HFF-Myc (cell line): ENCODE results near the gene IL1RAPL2.

Experiments
- DNase-seq: peaks from one replicate; pipeline ENCODE4 v3.0.0-alpha.2; 2011; ENCODE audit warnings: low read depth; ENCODE audit errors: extremely low read depth
- H3K4me3 ChIP-seq: replicated peaks from 2 replicates; pipeline ENCODE4 v1.5.1; 2011; ENCODE audit warnings: low read depth, mild to moderate bottlenecking, control low read depth, low read length
- CTCF ChIP-seq: IDR thresholded peaks from 2 replicates; pipeline ENCODE4 v1.5.1; 2012; ENCODE audit warnings: mild to moderate bottlenecking, low read depth, low read length, control low read depth; ENCODE audit errors: missing control alignments

IL1RAPL2 gene

GRCh38 chrX:104749951-104750610 is 184.1 kb downstream of the IL1RAPL2 start:
- no peak overlapping the region for H3K4me3 ChIP-seq
- no peak for TF ChIP-seq CTCF
- no peak for DNase-seq

DNA sequence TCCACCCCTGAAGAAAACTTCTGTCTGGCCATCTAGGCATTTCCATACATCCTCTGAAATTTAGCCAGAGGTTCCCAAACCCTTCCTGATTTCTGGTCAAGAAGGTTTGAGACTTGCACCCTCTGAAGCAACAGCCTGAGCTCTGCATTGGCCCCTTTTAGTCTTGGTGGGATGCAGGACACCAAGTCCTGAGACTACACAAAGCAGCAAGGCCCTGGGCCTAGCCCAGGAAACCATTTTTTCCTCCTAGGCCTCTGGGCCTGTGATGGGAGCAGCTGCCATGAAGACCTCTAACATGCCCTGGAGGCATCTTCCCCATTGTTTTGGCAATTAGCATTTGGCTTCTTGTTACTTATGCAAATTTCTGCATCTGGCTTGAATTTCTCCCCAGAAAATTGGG is 196.6 kb downstream of the IL1RAPL2 start:
- H3K4me3 ChIP-seq, result no peak overlapping the region
- TF ChIP-seq CTCF, result no peak
- DNase-seq, result no peak

- TF ChIP-seq CTCF, result no peak
- DNase-seq, result no peak
- no peak overlapping the region for H3K4me3 ChIP-seq
These were observed 223.8 kb downstream of the IL1RAPL2 start for GRCh38 chrX:104789784-104790183.

DNA sequence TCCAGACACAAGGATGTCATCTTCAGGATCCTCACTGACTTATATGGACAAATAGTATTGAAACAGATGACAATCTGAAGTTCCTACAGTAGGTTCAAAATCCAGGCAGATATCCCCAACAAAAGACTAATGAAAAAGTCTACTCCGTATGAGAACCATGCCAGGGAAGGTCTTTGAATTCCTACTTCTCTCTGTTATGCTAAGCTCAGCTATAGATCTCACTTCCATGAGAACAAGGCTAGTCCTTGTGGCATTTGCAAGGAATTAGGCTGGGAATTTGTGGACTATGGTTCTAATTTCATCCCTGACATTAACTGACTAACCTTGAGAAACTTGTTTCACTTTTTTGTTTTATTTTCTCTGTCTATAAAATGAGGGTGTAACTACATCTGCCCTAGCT is 229.8 kb downstream of the IL1RAPL2 start:
- no peak for TF ChIP-seq CTCF
- no peak overlapping the region for H3K4me3 ChIP-seq
- DNase-seq, result no peak

DNA sequence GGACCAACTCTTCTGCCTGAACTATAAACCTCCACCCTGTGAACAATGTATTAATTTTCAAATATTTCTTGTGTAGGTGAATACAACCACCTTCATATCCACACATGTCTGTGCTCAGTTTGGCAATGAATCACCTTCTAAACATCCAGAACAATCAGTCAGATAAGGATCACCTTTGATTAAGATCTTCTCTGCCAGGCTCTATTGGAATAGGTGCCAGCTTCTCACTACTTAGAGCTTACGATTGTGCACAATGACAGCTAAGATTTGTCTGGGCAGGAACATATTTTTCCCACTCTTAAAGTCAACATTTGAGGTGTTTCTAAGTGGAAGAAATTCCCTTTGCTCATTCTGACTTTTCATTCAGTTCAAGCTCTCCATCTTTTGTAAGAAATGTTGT is 237.2 kb downstream of the IL1RAPL2 start:
- no peak for TF ChIP-seq CTCF
- DNase-seq, result no peak
- no peak overlapping the region for H3K4me3 ChIP-seq

DNA sequence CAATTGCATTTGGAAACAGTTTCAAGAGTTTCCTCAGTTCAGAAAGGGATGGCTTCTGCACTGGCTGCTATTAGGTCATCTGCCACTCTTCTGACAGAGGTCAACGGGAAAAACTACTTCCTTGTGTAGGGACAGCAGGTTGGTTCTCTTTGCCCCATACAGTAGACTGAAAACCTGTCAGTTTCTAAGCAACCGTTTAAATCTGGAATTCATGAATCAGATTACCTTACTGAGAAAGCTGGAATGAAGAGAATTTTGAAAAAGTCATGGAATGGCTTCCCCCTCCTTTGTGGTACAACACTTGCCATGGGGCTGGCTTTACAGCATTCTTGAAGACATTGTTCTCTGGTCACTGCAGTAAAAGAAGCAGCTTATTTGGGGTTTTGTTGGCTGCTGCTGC is 240.3 kb downstream of the IL1RAPL2 start:
- no peak overlapping the region for H3K4me3 ChIP-seq
- DNase-seq, result no peak
- TF ChIP-seq CTCF, result no peak

GRCh38 chrX:104833401-104833800 is 267.4 kb downstream of the IL1RAPL2 start:
- H3K4me3 ChIP-seq, result no peak overlapping the region
- DNase-seq, result no peak
- TF ChIP-seq CTCF, result no peak
